Subcutaneous adipose tissue (tissue), 4 donors: ENCODE results near the gene APEH. TPM values are rescaled to one million over a fixed set of nuclear protein-coding genes. Genes with fewer than 3 reads are reported as not detected.

Source experiments
- CTCF ChIP-seq: fragments of 450-650 bp; IDR thresholded peaks from one replicate; pipeline ENCODE4 v1.5.1; 2016; ENCODE audit warnings: low read depth, mild to moderate bottlenecking, control low read depth, antibody characterized with exemption, moderate library complexity
- total RNA-seq, 4 donors: library from RNA; depleted of rRNA; stranded (reverse); fragments of >200 nt; gene quantifications; one replicate each; pipeline ENCODE4 v1.1.0, GENCODE V29; 2016

Gene APEH
- total RNA-seq, 4 donors from 2014 or later, result 40.8 to 65.6 (median 51.3) TPM

DNA sequence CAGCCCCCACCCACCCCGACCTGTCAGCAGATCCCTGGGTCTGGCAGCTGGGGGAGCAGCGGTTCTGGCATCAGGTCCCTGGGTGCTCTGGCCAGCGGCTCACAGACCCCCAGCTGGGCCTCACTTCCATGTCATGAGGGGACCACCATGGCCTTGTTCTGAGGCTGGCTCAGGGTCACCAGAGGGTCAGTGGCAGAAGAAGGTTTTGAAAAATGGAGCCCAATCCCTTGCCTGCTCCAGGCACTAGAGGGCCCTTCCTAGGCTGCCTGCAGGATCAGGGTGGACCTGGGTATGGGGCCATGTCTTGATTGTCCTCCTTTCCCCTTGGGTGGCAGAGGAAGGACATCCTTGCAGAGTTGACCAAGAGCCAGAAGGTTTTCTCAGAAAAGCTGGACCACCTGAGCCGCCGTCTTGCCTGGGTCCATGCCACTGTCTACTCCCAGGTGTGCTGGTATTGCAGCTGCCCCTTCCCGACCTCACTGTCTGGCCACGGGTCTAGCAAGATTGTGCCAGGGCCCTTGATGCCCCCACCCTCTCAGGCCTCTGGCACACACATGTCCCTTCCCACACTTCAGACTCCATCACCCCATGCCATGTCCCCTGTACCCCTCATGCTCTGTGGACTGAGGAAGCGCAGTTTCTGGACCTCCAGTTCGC lies 32.4 kb downstream of the APEH start:
- TF ChIP-seq CTCF, result no peak

DNA sequence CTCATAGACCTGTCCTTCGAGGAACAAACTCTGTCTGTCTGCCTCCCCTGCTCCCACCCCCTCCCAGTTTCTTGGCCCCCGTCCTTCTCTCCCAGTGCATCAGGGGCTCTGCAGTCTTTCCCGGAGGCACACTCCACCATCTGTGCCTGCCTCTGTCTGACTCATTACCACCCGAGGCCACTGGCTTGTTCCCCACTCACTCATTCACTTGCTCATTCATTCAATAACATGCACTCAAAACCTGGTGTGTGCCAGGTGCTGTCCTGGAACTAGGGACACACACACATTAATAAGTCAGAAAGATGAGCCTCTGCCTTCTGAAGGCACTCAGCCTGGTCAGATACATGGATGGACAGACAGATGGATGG lies 32.9 kb downstream of the APEH start:
- no peak for TF ChIP-seq CTCF

- no peak for TF ChIP-seq CTCF
Measured at GRCh38 chr3:49709852-49710251, 35.7 kb downstream of the APEH start.

DNA sequence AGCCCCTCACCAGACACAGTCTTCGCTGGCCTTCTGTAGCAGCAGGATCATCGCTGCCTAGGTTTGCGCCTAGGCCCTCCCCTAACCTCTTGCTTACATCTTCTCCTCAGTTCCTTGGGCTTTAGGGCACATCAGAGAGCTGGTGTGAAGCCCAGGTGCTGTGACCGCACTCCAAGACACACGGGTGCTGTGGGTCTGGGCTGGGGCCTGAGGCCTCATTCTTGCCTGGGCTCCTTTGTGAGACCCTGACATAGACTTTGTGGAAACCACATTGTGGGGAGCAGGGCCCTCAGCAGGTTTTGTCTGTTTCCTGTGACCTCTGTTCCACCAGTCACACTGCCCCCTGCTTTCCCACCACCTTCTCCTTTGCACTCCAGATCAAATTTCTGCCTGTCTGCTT lies 37.3 kb downstream of the APEH start:
- TF ChIP-seq CTCF, result no peak

DNA sequence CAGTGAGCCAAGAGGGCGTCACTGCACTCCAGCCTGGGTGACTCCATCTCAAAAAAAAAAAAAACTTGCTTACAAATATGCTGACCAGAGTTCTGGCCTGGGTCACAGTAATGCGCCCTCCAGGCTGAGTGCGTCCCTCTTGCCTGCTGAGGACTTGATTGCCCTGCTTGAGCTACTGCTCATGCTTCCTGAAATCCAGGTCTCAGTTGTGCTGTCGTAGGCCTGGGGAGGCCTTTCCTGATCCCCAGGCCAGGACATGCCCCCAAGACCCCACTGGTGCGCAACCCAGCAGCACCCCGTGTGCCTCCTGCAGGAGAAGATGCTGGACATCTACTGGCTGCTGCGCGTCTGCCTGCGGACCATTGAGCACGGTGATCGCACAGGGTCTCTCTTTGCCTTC lies 38.0 kb downstream of the APEH start:
- no peak for TF ChIP-seq CTCF

DNA sequence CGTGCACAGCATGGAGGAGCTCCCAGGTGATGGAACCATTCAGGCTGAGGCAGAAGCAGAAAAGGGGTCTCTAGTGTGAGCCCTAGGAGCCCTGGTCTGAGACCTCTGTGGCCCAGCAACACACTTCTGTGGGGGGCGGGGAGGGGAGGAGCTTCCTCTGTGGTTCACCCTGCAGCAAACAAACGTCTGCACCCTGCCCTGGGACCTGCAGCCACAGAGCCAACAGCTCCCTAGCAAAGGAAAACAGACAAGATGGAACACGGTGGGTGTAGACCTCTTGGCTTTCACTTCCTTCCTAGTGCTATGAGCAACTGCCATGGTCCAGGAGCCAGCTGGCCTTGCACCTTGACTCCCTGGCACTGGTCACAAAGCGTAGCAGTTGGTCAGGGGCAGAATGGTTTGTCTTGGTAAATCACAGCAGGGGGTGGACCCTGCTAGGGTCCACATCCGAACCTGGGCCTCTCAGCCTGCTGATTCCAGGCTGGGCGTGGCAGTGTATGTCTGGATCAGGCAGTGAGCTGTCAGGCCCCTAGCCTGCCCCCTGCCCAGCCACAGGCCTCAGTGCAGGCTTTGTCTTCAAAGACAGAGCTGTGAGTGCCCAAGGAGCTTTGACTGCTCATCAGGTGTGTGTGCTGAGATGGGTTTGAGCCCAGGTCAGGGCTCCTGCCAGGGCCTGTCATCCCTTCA lies 38.6 kb downstream of the APEH start:
- TF ChIP-seq CTCF, result no peak

DNA sequence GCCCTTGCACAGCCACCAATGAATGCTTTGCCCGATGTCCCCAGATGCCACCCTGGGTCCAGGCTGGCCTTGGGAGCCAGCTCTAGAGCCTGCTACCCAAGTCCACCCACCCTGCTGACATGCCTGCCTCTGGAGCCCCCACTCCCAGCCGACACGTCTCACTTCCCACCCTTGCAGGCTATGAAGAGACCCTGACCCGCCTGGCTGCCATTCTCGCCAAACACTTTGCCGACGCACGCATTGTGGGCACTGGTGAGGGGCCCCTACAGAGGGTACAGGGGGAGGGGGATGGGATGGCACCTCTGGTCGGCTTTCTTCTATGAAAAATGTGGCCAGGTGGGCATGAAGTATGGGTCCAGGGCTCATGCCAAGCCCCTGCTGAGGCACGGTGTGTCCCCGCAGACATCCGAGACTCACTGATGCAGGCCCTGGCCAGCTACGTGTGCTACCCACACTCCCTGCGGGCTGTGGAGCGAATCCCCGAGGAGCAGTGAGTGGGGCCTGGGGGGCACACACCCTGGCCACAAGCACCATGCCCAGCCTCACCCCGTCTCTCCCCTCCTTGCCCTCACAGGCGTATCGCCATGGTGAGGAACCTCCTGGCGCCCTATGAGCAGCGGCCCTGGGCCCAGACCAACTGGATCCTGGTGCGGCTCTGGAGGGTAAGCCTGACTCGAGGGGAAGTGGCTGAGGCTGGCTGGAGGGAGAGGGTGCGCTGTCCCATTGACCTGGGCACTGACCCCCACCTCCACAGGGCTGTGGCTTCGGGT lies 39.4 kb downstream of the APEH start:
- TF ChIP-seq CTCF, result no peak
